Posterior cingulate gyrus (tissue), 11 donors: Measurements from ENCODE around the gene CBX1.
"Not testable (repeated sequence)": the region's sequence is repeated elsewhere in the genome, so short reads cannot be mapped to it uniquely, and the experiment has no call there.

Experiments
- DNase-seq, 10 donors: peaks; one replicate each; pipeline versions ENCODE4 v3.0.0 to v3.0.0-alpha.2; 2020 to 2021; ENCODE audit warnings: mixed read lengths in 3 of 10
- intact Hi-C: fragments of 100-400 bp; cut with DNase I; formaldehyde crosslinking; loops from one replicate; pipeline ENCODE4 v1.15.1; 2023

Gene CBX1

DNA sequence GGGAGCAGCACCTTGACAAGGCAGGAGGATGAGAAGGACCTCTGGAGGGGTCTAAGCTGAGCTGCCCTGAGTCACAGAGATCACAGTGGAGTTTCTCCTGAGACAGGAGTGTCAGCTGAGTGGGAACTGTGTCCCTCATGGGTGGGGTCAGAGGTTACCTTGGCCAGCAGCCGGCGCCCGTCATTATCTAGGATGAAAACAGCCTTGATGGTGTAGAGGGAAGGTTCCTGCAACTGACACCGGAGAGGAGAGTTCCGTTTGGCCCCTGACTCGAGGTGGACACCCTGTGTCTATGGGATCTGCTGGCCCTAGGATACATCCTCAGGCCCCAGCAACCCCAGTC is 64.6 kb downstream of the CBX1 start:
- intact Hi-C loops = no loop called here
- peak in 1 of 10 donors; percentile 54 for DNase-seq

DNA sequence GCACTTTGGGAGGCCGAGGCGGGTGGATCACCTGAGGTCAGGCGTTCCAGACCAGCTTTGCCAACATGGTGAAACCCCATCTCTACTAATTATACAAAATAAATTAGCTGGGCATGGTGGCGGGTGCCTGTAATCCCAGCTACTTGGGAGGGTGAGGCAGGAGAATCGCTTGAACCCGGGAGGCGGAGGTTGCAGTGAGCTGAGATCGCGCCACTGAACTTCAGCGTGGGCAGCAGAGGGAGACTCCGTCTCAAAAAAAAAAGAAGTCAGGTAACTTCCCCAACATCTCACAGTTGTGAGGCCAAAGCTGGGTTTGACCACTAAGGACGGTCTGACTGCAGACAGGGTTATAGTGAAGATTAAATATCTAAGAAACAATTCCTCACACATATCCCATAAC is 66.5 kb downstream of the CBX1 start:
- intact Hi-C loops = not testable (repeated sequence)
- DNase-seq = peak in 2 of 10 donors; percentile 11 to 31

- intact Hi-C loops = no loop called here
- DNase-seq = peak in 3 of 10 donors; percentile 8 to 17 (median 17)
These were observed 69.3 kb downstream of the CBX1 start for GRCh38 chr17:48031966-48032365.

DNA sequence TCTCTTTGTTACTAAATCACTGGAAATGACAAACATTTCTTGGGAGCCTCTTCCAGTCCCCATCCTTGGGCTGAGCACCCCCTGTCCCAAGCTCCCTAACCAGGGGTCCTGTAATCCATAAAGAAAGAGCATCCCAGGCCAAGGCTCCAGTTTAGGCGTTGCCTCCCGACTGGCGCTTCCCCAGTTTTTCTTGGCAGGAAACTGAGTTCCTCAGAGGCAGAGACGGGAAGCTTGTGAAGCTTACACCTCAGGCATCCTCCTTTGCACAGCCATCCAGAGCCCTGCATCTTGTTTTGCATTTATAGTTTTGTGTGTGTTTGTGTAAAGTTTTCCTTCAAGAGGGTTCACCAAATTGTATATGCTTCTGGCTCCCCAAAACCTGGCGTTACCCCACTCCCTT is 70.7 kb downstream of the CBX1 start:
- intact Hi-C loops = no loop called here
- peak in 2 of 10 donors; percentile 7 to 47 for DNase-seq

GRCh38 chr17:48028736-48029135 is 72.5 kb downstream of the CBX1 start:
- intact Hi-C loops = no loop called here
- no peak for DNase-seq

GRCh38 chr17:48027322-48027981 is 73.8 kb downstream of the CBX1 start:
- DNase-seq = peak in 2 of 10 donors; percentile 3 to 57
- intact Hi-C loops = no loop called here

DNA sequence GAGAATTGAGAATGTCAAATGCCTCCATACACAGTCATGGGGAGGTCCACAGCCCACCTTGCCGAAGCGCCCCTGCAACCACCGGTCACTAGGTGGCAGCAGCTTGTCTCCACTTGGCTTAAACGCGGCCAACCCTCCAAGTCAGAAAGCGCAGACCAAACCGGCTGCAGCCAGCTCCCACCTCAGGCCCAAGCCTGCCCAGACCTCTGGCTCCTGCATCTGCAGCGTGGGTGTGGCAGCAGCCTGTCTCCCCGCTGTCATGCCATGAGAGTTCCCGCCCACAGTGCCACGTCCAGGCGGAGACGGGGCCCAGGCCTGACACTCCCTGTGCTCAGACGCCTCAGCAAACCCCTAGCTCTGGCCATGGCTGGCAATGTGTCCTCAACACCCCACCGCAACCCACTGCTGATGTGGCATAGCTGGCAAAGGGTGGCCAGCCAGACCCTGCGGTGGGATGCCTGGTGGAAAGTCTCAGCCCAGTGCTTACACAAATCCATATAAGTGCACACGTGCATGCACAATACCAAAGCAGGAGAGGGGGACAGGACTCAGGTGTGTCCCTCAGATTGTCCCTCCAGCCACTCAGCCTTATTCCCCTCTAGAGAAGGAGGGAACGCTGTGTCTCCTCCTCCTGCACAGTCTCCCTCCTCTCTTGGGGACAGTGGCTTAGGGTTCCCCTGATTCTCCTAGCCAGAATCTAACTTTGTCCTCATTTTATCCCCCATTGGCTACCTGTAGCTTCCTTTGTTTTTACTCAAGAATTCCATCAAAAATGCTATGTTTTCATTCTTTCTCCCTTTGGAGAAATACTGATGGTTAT is 74.6 kb downstream of the CBX1 start:
- intact Hi-C loops = loop anchor here (1.0 kb wide), 1 partner anchor 48 kb away; no protein-coding TSS in a partner anchor
- peak; percentile 61 to 96 (median 80) for DNase-seq

DNA sequence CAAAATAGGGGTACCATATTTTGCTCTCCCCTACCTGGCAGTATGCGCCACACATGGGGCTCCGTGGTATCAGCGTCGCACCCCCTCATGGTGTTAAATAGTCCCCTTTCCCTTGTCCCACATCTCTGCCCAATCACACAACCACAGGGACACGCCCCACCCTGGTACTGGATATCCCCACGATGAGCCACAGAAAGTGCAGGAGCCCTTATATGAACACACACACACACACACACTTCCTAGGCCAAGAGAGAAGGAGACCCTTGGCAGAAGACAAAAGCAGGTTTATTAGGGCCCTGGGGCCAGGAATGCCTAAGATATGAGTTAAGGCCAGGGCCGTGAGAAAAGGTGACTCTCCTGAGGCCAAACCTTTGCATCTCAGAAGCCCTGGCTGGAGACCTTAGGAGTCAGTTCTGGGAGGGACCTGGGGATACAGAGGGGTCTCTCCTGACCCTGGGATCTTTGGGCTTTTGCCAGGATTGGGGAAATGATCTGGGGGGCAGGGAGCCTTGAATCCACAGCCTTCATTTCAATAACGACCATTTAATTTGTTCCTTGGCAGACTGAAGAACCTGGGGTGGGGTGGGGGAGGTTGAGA is 75.3 kb downstream of the CBX1 start:
- DNase-seq = peak in 1 of 10 donors; percentile 57
- intact Hi-C loops = loop anchor here (1.0 kb wide), 3 partner anchors 48 to 592 kb away; no protein-coding TSS in a partner anchor

- intact Hi-C loops = loop anchor here (1.0 kb wide), 2 partner anchors 106 to 593 kb away; no protein-coding TSS in a partner anchor
- DNase-seq = peak; percentile 97 to 100 (median 98)
These were observed 76.0 kb downstream of the CBX1 start for GRCh38 chr17:48025040-48025903.

- peak in 3 of 10 donors; percentile 17 to 84 (median 70) for DNase-seq
These were observed 76.9 kb downstream of the CBX1 start for GRCh38 chr17:48024149-48025039.

GRCh38 chr17:48023400-48024148 is 77.7 kb downstream of the CBX1 start:
- intact Hi-C loops = loop anchor here (5.0 kb wide), 1 partner anchor 181 kb away; the partner anchor contains the start of gene SCRN2
- DNase-seq = peak; percentile 79 to 98 (median 86)

More at GRCh38 chr17:48024149-48025039, 76.9 kb downstream of the CBX1 start:
- intact Hi-C loops = loop anchor here (1.0 to 5.0 kb wide), 3 partner anchors 107 to 594 kb away; partner anchors contain the start of gene SCRN2

DNA sequence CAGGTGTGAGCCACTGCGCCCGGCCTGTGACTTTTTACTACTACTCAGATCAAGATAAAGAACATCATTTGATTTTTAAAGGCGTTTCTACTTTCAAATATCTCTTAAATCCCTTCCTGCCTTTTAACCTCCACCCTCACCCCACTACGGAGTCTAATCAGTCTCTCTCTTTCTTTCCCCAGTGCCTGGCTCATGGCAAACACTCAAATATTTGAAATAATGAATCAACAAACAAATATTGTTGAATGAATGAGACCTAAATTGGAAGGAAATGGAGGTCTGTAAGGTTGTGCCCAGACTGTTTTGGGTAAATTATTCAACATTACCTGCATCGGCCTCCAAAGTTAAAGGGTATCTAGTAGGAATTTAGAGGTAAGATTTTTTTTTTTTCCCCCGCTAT is 78.4 kb downstream of the CBX1 start:
- intact Hi-C loops = loop anchor here (5.0 kb wide), 1 partner anchor 181 kb away; the partner anchor contains the start of gene SCRN2
- DNase-seq = no peak

DNA sequence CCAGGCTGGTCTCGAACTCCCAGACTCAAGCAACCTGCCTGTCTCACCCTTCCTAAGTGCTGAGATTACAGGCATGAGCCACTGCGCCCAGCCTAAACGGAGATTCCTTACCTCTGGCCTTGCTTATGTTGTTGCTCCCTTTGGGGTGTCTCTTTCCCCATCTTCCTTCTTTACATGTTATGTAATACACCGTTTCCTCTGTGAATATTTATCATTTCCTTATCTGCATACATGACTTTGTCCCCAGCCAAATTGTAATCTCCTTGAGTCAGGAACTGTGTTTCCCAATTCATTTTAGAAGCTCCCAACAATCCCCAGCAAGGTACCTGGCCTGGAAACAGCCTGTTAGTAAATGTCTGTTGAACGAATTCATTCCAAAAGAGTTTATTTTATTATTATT is 79.3 kb downstream of the CBX1 start:
- intact Hi-C loops = loop anchor here (5.0 kb wide), 1 partner anchor 180 kb away; the partner anchor contains the start of gene SCRN2
- no peak for DNase-seq
